Measurements from ENCODE around the gene CD300C. TPM values are rescaled to one million over a fixed set of nuclear protein-coding genes. Genes with fewer than 3 reads are reported as not detected.

Gene CD300C
- total RNA-seq, 1 experiment from 2014 or later, result not detected

DNA sequence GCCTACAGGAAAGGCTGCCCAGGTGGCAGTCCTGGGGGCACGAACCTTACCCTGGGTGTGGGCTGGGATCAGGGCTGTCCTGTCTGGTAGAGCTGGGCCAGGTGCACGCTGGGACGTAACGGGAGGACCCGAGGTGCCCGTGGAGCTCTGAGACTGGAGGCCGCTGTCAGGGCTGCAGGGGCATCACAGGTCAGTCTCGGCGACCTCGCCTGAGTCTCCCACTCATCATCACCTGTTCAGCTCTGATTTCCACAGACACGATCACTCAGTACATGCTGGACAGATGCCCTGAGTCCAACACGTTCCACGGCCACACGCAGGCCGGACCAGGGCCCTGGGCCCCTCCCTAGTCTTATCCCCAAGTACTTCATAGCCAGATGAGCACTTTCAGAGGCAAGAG is 4.7 kb upstream of the CD300C start:
- H3K9me3 ChIP-seq (ENCODE audit: control insufficient read depth, insufficient read depth, low read depth, low read length), result no peaks in the 10 kb centered on the region
- H3K4me1 ChIP-seq (ENCODE audit: control insufficient read depth, insufficient read depth, low read length), result no peaks in the 10 kb centered on the region
- TF ChIP-seq POLR2AphosphoS5 (IDR thresholded peaks at IDR 0.05; ENCODE audit: low read depth, low read length) (no peak), SIN3A (IDR thresholded peaks at IDR 0.05; ENCODE audit: borderline replicate concordance, insufficient read depth, low read depth, low read length) (no peak), CTCF (IDR thresholded peaks at IDR 0.05) (no peak), TCF7L2 (IDR thresholded peaks at IDR 0.05; ENCODE audit: low read depth, low read length) (no peak)
- TF ChIP-seq, protein P1, sequence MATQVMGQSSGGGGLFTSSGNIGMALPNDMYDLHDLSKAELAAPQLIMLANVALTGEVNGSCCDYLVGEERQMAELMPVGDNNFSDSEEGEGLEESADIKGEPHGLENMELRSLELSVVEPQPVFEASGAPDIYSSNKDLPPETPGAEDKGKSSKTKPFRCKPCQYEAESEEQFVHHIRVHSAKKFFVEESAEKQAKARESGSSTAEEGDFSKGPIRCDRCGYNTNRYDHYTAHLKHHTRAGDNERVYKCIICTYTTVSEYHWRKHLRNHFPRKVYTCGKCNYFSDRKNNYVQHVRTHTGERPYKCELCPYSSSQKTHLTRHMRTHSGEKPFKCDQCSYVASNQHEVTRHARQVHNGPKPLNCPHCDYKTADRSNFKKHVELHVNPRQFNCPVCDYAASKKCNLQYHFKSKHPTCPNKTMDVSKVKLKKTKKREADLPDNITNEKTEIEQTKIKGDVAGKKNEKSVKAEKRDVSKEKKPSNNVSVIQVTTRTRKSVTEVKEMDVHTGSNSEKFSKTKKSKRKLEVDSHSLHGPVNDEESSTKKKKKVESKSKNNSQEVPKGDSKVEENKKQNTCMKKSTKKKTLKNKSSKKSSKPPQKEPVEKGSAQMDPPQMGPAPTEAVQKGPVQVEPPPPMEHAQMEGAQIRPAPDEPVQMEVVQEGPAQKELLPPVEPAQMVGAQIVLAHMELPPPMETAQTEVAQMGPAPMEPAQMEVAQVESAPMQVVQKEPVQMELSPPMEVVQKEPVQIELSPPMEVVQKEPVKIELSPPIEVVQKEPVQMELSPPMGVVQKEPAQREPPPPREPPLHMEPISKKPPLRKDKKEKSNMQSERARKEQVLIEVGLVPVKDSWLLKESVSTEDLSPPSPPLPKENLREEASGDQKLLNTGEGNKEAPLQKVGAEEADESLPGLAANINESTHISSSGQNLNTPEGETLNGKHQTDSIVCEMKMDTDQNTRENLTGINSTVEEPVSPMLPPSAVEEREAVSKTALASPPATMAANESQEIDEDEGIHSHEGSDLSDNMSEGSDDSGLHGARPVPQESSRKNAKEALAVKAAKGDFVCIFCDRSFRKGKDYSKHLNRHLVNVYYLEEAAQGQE (IDR thresholded peaks at IDR 0.05; ENCODE audit: insufficient read depth in 1 of 2, low read depth in 2 of 2, low read length in 1 of 2), result no peak
- no peak overlapping the region for H3K4me3 ChIP-seq (ENCODE audit: low read depth in 2 of 2, low read length in 2 of 2)
- in situ Hi-C loops (cut with HindIII; ENCODE audit: low pct_unique_long_range_greater_than_20kb, low sequenced_read_pairs), result no loop called here
- intact Hi-C loops (cut with micrococcal nuclease; ENCODE audit: unreplicated experiment), result loop anchor here (5.0 kb wide), 1 partner anchor 92 kb away; no protein-coding TSS in a partner anchor
- ChIA-PET POLR2A (no interaction called here), CTCF (no interaction called here)
- H3K27me3 ChIP-seq (ENCODE audit: control insufficient read depth, insufficient read depth, low read length), result no peaks in the 10 kb centered on the region
- BruUV-seq (replicated peaks), result no TSS peak
- H3K27ac ChIP-seq (ENCODE audit: low read length), result no peak overlapping the region
- DNase-seq (ENCODE audit: low read depth, low spot score) (no peak), ATAC-seq (no peak)
- H3K36me3 ChIP-seq (ENCODE audit: control insufficient read depth, insufficient read depth, low read length), result no peaks in the 10 kb centered on the region

DNA sequence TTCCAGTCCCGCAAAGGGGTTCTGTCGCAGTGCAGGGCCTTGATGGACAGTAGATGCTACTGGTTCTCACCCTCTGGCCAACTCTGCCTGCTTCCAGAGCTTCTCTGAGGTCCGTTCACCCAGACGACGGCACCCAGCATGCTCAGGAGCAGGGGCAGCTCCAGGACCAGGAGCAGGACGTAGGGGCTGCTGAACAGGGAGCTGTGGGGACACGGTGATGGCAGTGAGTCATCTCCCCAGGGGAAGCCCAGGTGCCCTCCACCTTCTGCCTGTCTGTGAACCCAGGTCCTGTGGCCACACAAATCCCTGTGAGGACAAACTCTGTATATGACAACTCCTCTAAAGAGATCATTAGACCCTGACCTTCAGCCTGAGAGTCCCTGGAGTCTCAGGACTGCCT is 3.4 kb upstream of the CD300C start:
- intact Hi-C loops (cut with micrococcal nuclease; ENCODE audit: unreplicated experiment) (no loop called here), in situ Hi-C loops (cut with HindIII; ENCODE audit: low pct_unique_long_range_greater_than_20kb, low sequenced_read_pairs) (no loop called here)
- no TSS peak for BruUV-seq (replicated peaks)
- POLR2A ChIA-PET, result no interaction called here
- Histone ChIP-seq H3K27ac (ENCODE audit: low read length) (no peak overlapping the region), H3K9me3 (ENCODE audit: control insufficient read depth, insufficient read depth, low read depth, low read length) (no peaks in the 10 kb centered on the region), H3K4me1 (ENCODE audit: control insufficient read depth, insufficient read depth, low read length) (no peaks in the 10 kb centered on the region), H3K27me3 (ENCODE audit: control insufficient read depth, insufficient read depth, low read length) (no peaks in the 10 kb centered on the region), H3K36me3 (ENCODE audit: control insufficient read depth, insufficient read depth, low read length) (no peaks in the 10 kb centered on the region), H3K4me3 (ENCODE audit: low read depth in 2 of 2, low read length in 2 of 2) (no peak overlapping the region)
- ATAC-seq, result no peak
- TF ChIP-seq TCF7L2 (IDR thresholded peaks at IDR 0.05; ENCODE audit: low read depth, low read length), result no peak
- TF ChIP-seq POLR2AphosphoS5 (IDR thresholded peaks at IDR 0.05; ENCODE audit: low read depth, low read length), result no peak
- TF ChIP-seq CTCF (IDR thresholded peaks at IDR 0.05), result no peak
- TF ChIP-seq, protein P1 (IDR thresholded peaks at IDR 0.05; ENCODE audit: insufficient read depth in 1 of 2, low read depth in 2 of 2, low read length in 1 of 2), result no peak
- TF ChIP-seq SIN3A (IDR thresholded peaks at IDR 0.05; ENCODE audit: borderline replicate concordance, insufficient read depth, low read depth, low read length), result no peak
- CTCF ChIA-PET, result no interaction called here
- no peak for DNase-seq (ENCODE audit: low read depth, low spot score)
